ENCODE results near the gene PDSS2. TPM values are rescaled to one million over a fixed set of nuclear protein-coding genes. Genes with fewer than 3 reads are reported as not detected.

Gene PDSS2
- total and polyA plus RNA-seq, 2 donors (not counting 1 experiment from before 2014, with no cell fraction given): 16.9 to 17.0 TPM

GRCh38 chr6:107132330-107132954 lies 326.9 kb downstream of the PDSS2 start:
- TF ChIP-seq EZH2 (IDR thresholded peaks at IDR 0.05; ENCODE audit: borderline replicate concordance, insufficient read depth, low read depth, low read length, poor library complexity, severe bottlenecking) (no peak), CTCF (IDR thresholded peaks at IDR 0.05) (peak; percentile 59)
- no peaks in the 10 kb centered on the region for H3K9me3 Mint-ChIP-seq (ENCODE audit: insufficient read depth)
- H3K4me1 Mint-ChIP-seq: no peaks in the 10 kb centered on the region
- Histone ChIP-seq H4K20me1 (ENCODE audit: control insufficient read depth, insufficient read depth, low read length, poor library complexity, severe bottlenecking) (no peaks in the 10 kb centered on the region), H3K4me1 (ENCODE audit: control insufficient read depth in 2 of 2, insufficient read depth in 2 of 2, low read length in 2 of 2) (no peaks in the 10 kb centered on the region), H3K9ac (ENCODE audit: low read length) (no peak overlapping the region), H3K4me2 (replicated peaks; ENCODE audit: low read depth, low read length, poor library complexity, severe bottlenecking) (no peak overlapping the region), H3K27me3 (replicated peaks in 1 of 4; ENCODE audit: control extremely low read depth in 1 of 4, control insufficient read depth in 3 of 4, insufficient read depth in 4 of 4, low read length in 3 of 4) (no peaks in the 10 kb centered on the region), H3K79me2 (ENCODE audit: control insufficient read depth, insufficient read depth, low read length) (no peaks in the 10 kb centered on the region), H3K9me3 (ENCODE audit: control extremely low read depth in 1 of 3, control insufficient read depth in 2 of 3, insufficient read depth in 1 of 3, low read length in 2 of 3) (no peaks in the 10 kb centered on the region), H2AFZ (ENCODE audit: insufficient read depth, low read depth, low read length, poor library complexity, severe bottlenecking) (no peak overlapping the region), H3K4me3 (ENCODE audit: control extremely low read depth in 1 of 5, extremely low read depth in 1 of 5, insufficient read depth in 1 of 5, low read depth in 2 of 5, low read length in 4 of 5) (no peak overlapping the region), H3K36me3 (replicated peaks in 1 of 2; ENCODE audit: control extremely low read depth in 1 of 2, control insufficient read depth in 1 of 2, extremely low read depth in 1 of 2, insufficient read depth in 2 of 2, low read length in 1 of 2) (no peaks in the 10 kb centered on the region), H3K27ac (ENCODE audit: low read length in 2 of 2) (no peak overlapping the region)
- intact Hi-C loops (cut with micrococcal nuclease): loop anchor here (2.0 to 5.0 kb wide), 3 partner anchors 542 to 920 kb away; no protein-coding TSS in a partner anchor
- DNase-seq (peak; percentile 47), ATAC-seq (ENCODE audit: low read depth) (no peak)
- H3K27me3 Mint-ChIP-seq: peaks cover 3% of the 10 kb centered on the region
- WGBS (ENCODE audit: insufficient coverage): 68% methylated on average over 3 of the region's 8 CpGs
- ChIA-PET CTCF (interaction anchor here (0.7 to 2.7 kb wide), 6 partner anchors 14 to 936 kb away, joined by 3 to 12 read pairs (median 3); no protein-coding TSS in a partner anchor), POLR2A (no interaction called here)
- no peak overlapping the region for H3K4me3 Mint-ChIP-seq
- H3K27ac Mint-ChIP-seq: no peak overlapping the region

GRCh38 chr6:107129370-107129925 lies 329.9 kb downstream of the PDSS2 start:
- Histone ChIP-seq H3K9ac (ENCODE audit: low read length) (no peak overlapping the region), H3K9me3 (ENCODE audit: control extremely low read depth in 1 of 3, control insufficient read depth in 2 of 3, insufficient read depth in 1 of 3, low read length in 2 of 3) (no peaks in the 10 kb centered on the region), H3K4me1 (ENCODE audit: control insufficient read depth in 2 of 2, insufficient read depth in 2 of 2, low read length in 2 of 2) (no peaks in the 10 kb centered on the region), H4K20me1 (ENCODE audit: control insufficient read depth, insufficient read depth, low read length, poor library complexity, severe bottlenecking) (no peaks in the 10 kb centered on the region), H3K79me2 (ENCODE audit: control insufficient read depth, insufficient read depth, low read length) (no peaks in the 10 kb centered on the region), H2AFZ (ENCODE audit: insufficient read depth, low read depth, low read length, poor library complexity, severe bottlenecking) (no peak overlapping the region), H3K36me3 (replicated peaks in 1 of 2; ENCODE audit: control extremely low read depth in 1 of 2, control insufficient read depth in 1 of 2, extremely low read depth in 1 of 2, insufficient read depth in 2 of 2, low read length in 1 of 2) (no peaks in the 10 kb centered on the region), H3K4me3 (ENCODE audit: control extremely low read depth in 1 of 5, extremely low read depth in 1 of 5, insufficient read depth in 1 of 5, low read depth in 2 of 5, low read length in 4 of 5) (no peak overlapping the region), H3K4me2 (replicated peaks; ENCODE audit: low read depth, low read length, poor library complexity, severe bottlenecking) (no peak overlapping the region), H3K27ac (ENCODE audit: low read length in 2 of 2) (no peak overlapping the region), H3K27me3 (replicated peaks in 1 of 4; ENCODE audit: control extremely low read depth in 1 of 4, control insufficient read depth in 3 of 4, insufficient read depth in 4 of 4, low read length in 3 of 4) (no peaks in the 10 kb centered on the region)
- no peak for DNase-seq
- POLR2A ChIA-PET: no interaction called here
- H3K27me3 Mint-ChIP-seq: peaks cover 3% of the 10 kb centered on the region
- TF ChIP-seq CTCF (IDR thresholded peaks at IDR 0.05) (no peak), EZH2 (IDR thresholded peaks at IDR 0.05; ENCODE audit: borderline replicate concordance, insufficient read depth, low read depth, low read length, poor library complexity, severe bottlenecking) (no peak)
- H3K27ac Mint-ChIP-seq: no peak overlapping the region
- intact Hi-C loops (cut with micrococcal nuclease): no loop called here
- H3K4me1 Mint-ChIP-seq: peaks cover 4% of the 10 kb centered on the region
- WGBS (ENCODE audit: insufficient coverage): 87% methylated on average over 7 of the region's 9 CpGs
- H3K9me3 Mint-ChIP-seq (ENCODE audit: insufficient read depth): no peaks in the 10 kb centered on the region
- no peak overlapping the region for H3K4me3 Mint-ChIP-seq
- CTCF ChIA-PET: interaction anchor here (0.6 to 0.9 kb wide), 2 partner anchors 101 to 575 kb away, joined by 3 read pairs; partner anchors contain the start of gene MTRES1
- ATAC-seq (ENCODE audit: low read depth): no peak

All from B cell (primary cell).